Endodermal cell (in vitro differentiated cells): ENCODE data around the gene LMF2. TPM values are rescaled to one million over a fixed set of nuclear protein-coding genes. Genes with fewer than 3 reads are reported as not detected.

Source experiments
- DNase-seq: peaks from one replicate; pipeline ENCODE4 v3.0.0-alpha.2; 2017
- H3K27ac ChIP-seq: 2 replicates; pipeline ENCODE4 v1.5.1; 2013; ENCODE audit warnings: mild to moderate bottlenecking, low read depth, low read length, moderate library complexity
- H3K27me3 ChIP-seq: 2 replicates; pipeline ENCODE4 v1.6.1; 2013; ENCODE audit warnings: mild to moderate bottlenecking, low read length, moderate library complexity; ENCODE audit not compliant: insufficient read depth, control insufficient read depth, poor library complexity, severe bottlenecking
- H3K36me3 ChIP-seq: 2 replicates; pipeline ENCODE4 v1.7.0; 2013; ENCODE audit warnings: mild to moderate bottlenecking, low read length, moderate library complexity; ENCODE audit not compliant: control insufficient read depth, insufficient read depth
- H3K4me1 ChIP-seq: one replicate; pipeline ENCODE4 v1.7.0; 2013; ENCODE audit warnings: low read length; ENCODE audit not compliant: control insufficient read depth, insufficient read depth
- H3K4me3 ChIP-seq: 2 replicates; pipeline ENCODE4 v1.5.1; 2013; ENCODE audit warnings: mild to moderate bottlenecking, low read length, moderate library complexity
- H3K9ac ChIP-seq: 2 replicates; pipeline ENCODE4 v1.6.1; 2013; ENCODE audit warnings: mild to moderate bottlenecking, low read length, moderate library complexity; ENCODE audit not compliant: poor library complexity, severe bottlenecking; ENCODE audit errors: extremely low read depth
- H3K9me3 ChIP-seq: 2 replicates; pipeline ENCODE4 v1.6.1; 2013; ENCODE audit warnings: mild to moderate bottlenecking, low read length, moderate library complexity; ENCODE audit not compliant: control insufficient read depth
- H3K27ac Mint-ChIP-seq: 2 replicates; pipeline ENCODE4 v1.8.0; 2020; ENCODE audit warnings: mixed read lengths
- H3K27me3 Mint-ChIP-seq: 2 replicates; pipeline ENCODE4 v1.8.0; 2021; ENCODE audit warnings: mild to moderate bottlenecking, mixed read lengths; ENCODE audit not compliant: insufficient read depth
- H3K36me3 Mint-ChIP-seq: 2 replicates; pipeline ENCODE4 v1.8.0; 2020; ENCODE audit warnings: low read depth, mixed read lengths
- H3K4me1 Mint-ChIP-seq: 2 replicates; pipeline ENCODE4 v1.8.0; 2020; ENCODE audit warnings: mixed read lengths
- H3K4me3 Mint-ChIP-seq: 2 replicates; pipeline ENCODE4 v1.8.0; 2020; ENCODE audit warnings: mild to moderate bottlenecking, moderate library complexity, mixed read lengths
- H3K9me3 Mint-ChIP-seq: 2 replicates; pipeline ENCODE4 v1.8.0; 2020; ENCODE audit warnings: mild to moderate bottlenecking, mixed read lengths
- CTCF ChIP-seq: fragments of 200-600 bp; sonication (generic); conservative IDR thresholded peaks from 2 replicates; pipeline ENCODE4 v1.5.0; 2021; ENCODE audit warnings: antibody characterized with exemption, mild to moderate bottlenecking
- WGBS, 2 experiments: methylation state at CpG; one replicate each; pipeline versions ENCODE4 v1.1.5 to v1.1.7; 2013; ENCODE audit warnings: missing lambda C conversion rate in 2 of 2, mixed read lengths in 1 of 2; ENCODE audit not compliant: insufficient coverage in 1 of 2, insufficient read length in 1 of 2; 5-methylcytosine and 5-hydroxymethylcytosine counted together
- total RNA-seq, 2 donors: library from RNA; stranded (reverse); fragmentation: NEBNext Ultra II Directional in 1 of 2; extraction: Animal tissue kit (Norgen Biotek cat#: 25700) in 1 of 2; gene quantifications; 2 replicates in 1 of 2; 3 replicates in 1 of 2; pipeline ENCODE4 v1.2.1, GENCODE V29; 2021

The LMF2 gene
- total RNA-seq, 2 donors from 2014 or later, result 58.8 to 65.2 TPM

GRCh38 chr22:50479721-50480120 is 27.8 kb downstream of the LMF2 start:
- Mint-ChIP-seq H3K4me1 (peaks cover 2% of the 10 kb centered on the region), H3K4me3 (peak overlapping the region; percentile 54), H3K36me3 (no peaks in the 10 kb centered on the region), H3K27ac (no peak overlapping the region), H3K27me3 (peaks cover 62% of the 10 kb centered on the region), H3K9me3 (no peaks in the 10 kb centered on the region)
- no peak overlapping the region for H3K4me3 ChIP-seq
- no peaks in the 10 kb centered on the region for H3K36me3 ChIP-seq
- H3K4me1 ChIP-seq, result no peaks in the 10 kb centered on the region
- no peak overlapping the region for H3K9ac ChIP-seq
- TF ChIP-seq CTCF, result no peak
- peaks cover 20% of the 10 kb centered on the region for H3K27me3 ChIP-seq
- WGBS, 2 experiments, result 87 to 92% methylated on average over 8 to 11 of the region's 11 CpGs
- DNase-seq, result no peak
- H3K9me3 ChIP-seq, result no peaks in the 10 kb centered on the region
- no peak overlapping the region for H3K27ac ChIP-seq

GRCh38 chr22:50477923-50478322 is 29.6 kb downstream of the LMF2 start:
- Mint-ChIP-seq H3K27ac (no peak overlapping the region), H3K27me3 (peaks cover 52% of the 10 kb centered on the region), H3K9me3 (no peaks in the 10 kb centered on the region), H3K4me1 (peaks cover 14% of the 10 kb centered on the region), H3K36me3 (no peaks in the 10 kb centered on the region), H3K4me3 (no peak overlapping the region)
- no peak overlapping the region for H3K27ac ChIP-seq
- no peak for DNase-seq
- no peak overlapping the region for H3K4me3 ChIP-seq
- no peak overlapping the region for H3K9ac ChIP-seq
- H3K27me3 ChIP-seq, result peaks cover 20% of the 10 kb centered on the region
- 91% methylated on average over 6 to 12 of the region's 12 CpGs for WGBS, 2 experiments
- no peaks in the 10 kb centered on the region for H3K36me3 ChIP-seq
- peaks cover 5% of the 10 kb centered on the region for H3K4me1 ChIP-seq
- no peak for TF ChIP-seq CTCF
- no peaks in the 10 kb centered on the region for H3K9me3 ChIP-seq

GRCh38 chr22:50476868-50477267 is 30.6 kb downstream of the LMF2 start:
- no peaks in the 10 kb centered on the region for H3K9me3 ChIP-seq
- H3K4me3 ChIP-seq, result no peak overlapping the region
- H3K4me1 ChIP-seq, result peaks cover 5% of the 10 kb centered on the region
- 89 to 95% methylated on average over 7 of the region's 7 CpGs for WGBS, 2 experiments
- H3K4me3 Mint-ChIP-seq, result no peak overlapping the region
- peaks cover 20% of the 10 kb centered on the region for H3K27me3 ChIP-seq
- H3K27ac Mint-ChIP-seq, result no peak overlapping the region
- no peaks in the 10 kb centered on the region for H3K9me3 Mint-ChIP-seq
- no peaks in the 10 kb centered on the region for H3K36me3 ChIP-seq
- H3K27ac ChIP-seq, result no peak overlapping the region
- no peak for TF ChIP-seq CTCF
- H3K36me3 Mint-ChIP-seq, result no peaks in the 10 kb centered on the region
- H3K9ac ChIP-seq, result no peak overlapping the region
- peaks cover 15% of the 10 kb centered on the region for H3K4me1 Mint-ChIP-seq
- H3K27me3 Mint-ChIP-seq, result peaks cover 48% of the 10 kb centered on the region
- DNase-seq, result no peak
